ENCODE measurements around the gene ZIM2. TPM values are rescaled to one million over a fixed set of nuclear protein-coding genes. Genes with fewer than 3 reads are reported as not detected.

The ZIM2 gene
- total and polyA plus RNA-seq, 9 of the 15 experiments (the other 6 are each of a cell fraction or from before 2014, with no cell fraction given) = not detected

- CTCF ChIA-PET (ENCODE audit: low intra/inter-chr PET ratio) = no interaction called here
- no peak for FAIRE-seq
These were observed 114.6 kb downstream of the ZIM2 start for GRCh38 chr19:56725829-56726424.

More at GRCh38 chr19:56725829-56726424, 114.6 kb downstream of the ZIM2 start:
- Histone ChIP-seq H3K9me3 (replicated peaks; ENCODE audit: control insufficient read depth, insufficient read depth, low read depth, low read length) (no peaks in the 10 kb centered on the region), H3K4me1 (replicated peaks in 1 of 2; ENCODE audit: control insufficient read depth in 2 of 2, insufficient read depth in 2 of 2, low read length in 2 of 2) (no peaks in the 10 kb centered on the region), H3K9me1 (ENCODE audit: control insufficient read depth, insufficient read depth, low read length) (no peaks in the 10 kb centered on the region), H3K9ac (ENCODE audit: insufficient read depth in 1 of 2, low read depth in 2 of 2, low read length in 2 of 2) (no peak overlapping the region), H2AFZ (ENCODE audit: low read depth, low read length) (no peak overlapping the region), H3K4me3 (no peak overlapping the region), H3K4me2 (ENCODE audit: insufficient read depth, low read length) (no peak overlapping the region), H3K79me2 (ENCODE audit: control insufficient read depth, insufficient read depth, low read length) (no peaks in the 10 kb centered on the region), H3K36me3 (ENCODE audit: control insufficient read depth, insufficient read depth, low read length) (no peaks in the 10 kb centered on the region), H3K27me3 (ENCODE audit: control insufficient read depth in 2 of 2, insufficient read depth in 2 of 2, low read length in 2 of 2) (no peaks in the 10 kb centered on the region), H3K27ac (ENCODE audit: extremely low read depth, low read depth, low read length) (no peak overlapping the region), H4K20me1 (replicated peaks; ENCODE audit: control insufficient read depth, insufficient read depth, low read length) (no peaks in the 10 kb centered on the region)
- DNase-seq (ENCODE audit: extremely low read depth in 1 of 4, low spot score in 3 of 4) = no peak
- TF ChIP-seq MAFG (tag; conservative IDR thresholded peaks at IDR 0.05) (0 out of 2 replicates have a peak, but pooled peaks have one; percentile 11), BCOR (IDR thresholded peaks at IDR 0.05) (no peak), NCOA6 (IDR thresholded peaks at IDR 0.05) (no peak)
- BruUV-seq (replicated peaks) = no TSS peak
- ATAC-seq = no peak
- under 1% methylated on average over 9 of the region's 9 CpGs for WGBS (ENCODE audit: insufficient coverage, low coverage, missing lambda C conversion rate)
- in situ Hi-C loops (cut with MboI) = no loop called here
- intact Hi-C loops (cut with micrococcal nuclease) = no loop called here
- POLR2A ChIA-PET = no interaction called here

Small RNA genes within 50 kb of the gene (small RNA-seq; reads per million reads assigned to genes)
- not detected for gene AC006115.2

Other genes with a start within 250 kb of the ZIM2 start
- gene ZNF71, start 245.4 kb downstream of the ZIM2 start, total RNA-seq (2014; rRNA removed) = 0.05 and 0.08 TPM in 2 replicates
- gene ZNF71, start 245.4 kb downstream of the ZIM2 start, total RNA-seq (2014; rRNA removed; fragmentation: Illumina TruSeq; extraction: Trizol) = 0.04 and 0.29 TPM in 2 replicates
- 0.04 and 0.07 TPM in 2 replicates for gene ZNF71, start 245.4 kb downstream of the ZIM2 start, total RNA-seq (2015; rRNA removed; fragmentation: Illumina TruSeq; extraction: Trizol)
- 0.13 and 0.16 TPM in 2 replicates for gene ZNF71, start 245.4 kb downstream of the ZIM2 start, total RNA-seq (2021)
- 0.06 and 0.18 TPM in 2 replicates for gene ZNF71, start 245.4 kb downstream of the ZIM2 start, polyA plus RNA-seq (2011; rRNA removed)
- gene ZNF71, start 245.4 kb downstream of the ZIM2 start, polyA plus RNA-seq (2014; fragmentation: Illumina TruSeq; extraction: Trizol) = 0.22 TPM in 1 of 2 replicates, not detected in the other
- gene ZNF71, start 245.4 kb downstream of the ZIM2 start, polyA plus RNA-seq (2014; fragmentation: Nextera tagmentation; extraction: Ambion mirVana) = not detected
- gene ZNF71, start 245.4 kb downstream of the ZIM2 start, polyA plus RNA-seq (2014; rRNA removed) = 0.03 TPM in 1 of 2 replicates, not detected in the other
- not detected in 2 replicates for gene SMIM17, start 197.6 kb downstream of the ZIM2 start, total RNA-seq (2014; rRNA removed)
- not detected in 2 replicates for gene SMIM17, start 197.6 kb downstream of the ZIM2 start, total RNA-seq (2014; rRNA removed; fragmentation: Illumina TruSeq; extraction: Trizol)
- gene SMIM17, start 197.6 kb downstream of the ZIM2 start, total RNA-seq (2015; rRNA removed; fragmentation: Illumina TruSeq; extraction: Trizol) = not detected in 2 replicates
- not detected in 2 replicates for gene SMIM17, start 197.6 kb downstream of the ZIM2 start, total RNA-seq (2021)
- gene SMIM17, start 197.6 kb downstream of the ZIM2 start, polyA plus RNA-seq (2011; rRNA removed) = not detected in 2 replicates
- gene SMIM17, start 197.6 kb downstream of the ZIM2 start, polyA plus RNA-seq (2014; fragmentation: Illumina TruSeq; extraction: Trizol) = not detected in 2 replicates
- gene SMIM17, start 197.6 kb downstream of the ZIM2 start, polyA plus RNA-seq (2014; fragmentation: Nextera tagmentation; extraction: Ambion mirVana) = not detected
- not detected in 2 replicates for gene SMIM17, start 197.6 kb downstream of the ZIM2 start, polyA plus RNA-seq (2014; rRNA removed)
- gene ZNF835, start 169.0 kb downstream of the ZIM2 start, total RNA-seq (2014; rRNA removed) = not detected in 2 replicates
- not detected in 2 replicates for gene ZNF835, start 169.0 kb downstream of the ZIM2 start, total RNA-seq (2014; rRNA removed; fragmentation: Illumina TruSeq; extraction: Trizol)
- not detected in 2 replicates for gene ZNF835, start 169.0 kb downstream of the ZIM2 start, total RNA-seq (2015; rRNA removed; fragmentation: Illumina TruSeq; extraction: Trizol)
- gene ZNF835, start 169.0 kb downstream of the ZIM2 start, total RNA-seq (2021) = not detected in 2 replicates
- gene ZNF835, start 169.0 kb downstream of the ZIM2 start, polyA plus RNA-seq (2011; rRNA removed) = not detected in 2 replicates
- gene ZNF835, start 169.0 kb downstream of the ZIM2 start, polyA plus RNA-seq (2014; fragmentation: Illumina TruSeq; extraction: Trizol) = not detected in 2 replicates
- gene ZNF835, start 169.0 kb downstream of the ZIM2 start, polyA plus RNA-seq (2014; fragmentation: Nextera tagmentation; extraction: Ambion mirVana) = not detected
- gene ZNF835, start 169.0 kb downstream of the ZIM2 start, polyA plus RNA-seq (2014; rRNA removed) = not detected in 2 replicates
- gene PEG3, start within 50 bp of the ZIM2 start, total RNA-seq (2014; rRNA removed) = not detected in 2 replicates
- not detected in 2 replicates for gene PEG3, start within 50 bp of the ZIM2 start, total RNA-seq (2014; rRNA removed; fragmentation: Illumina TruSeq; extraction: Trizol)
- gene PEG3, start within 50 bp of the ZIM2 start, total RNA-seq (2015; rRNA removed; fragmentation: Illumina TruSeq; extraction: Trizol) = not detected in 2 replicates
- gene PEG3, start within 50 bp of the ZIM2 start, total RNA-seq (2021) = 0.34 and 0.40 TPM in 2 replicates
- gene PEG3, start within 50 bp of the ZIM2 start, polyA plus RNA-seq (2011; rRNA removed) = not detected in 2 replicates
- not detected in 2 replicates for gene PEG3, start within 50 bp of the ZIM2 start, polyA plus RNA-seq (2014; fragmentation: Illumina TruSeq; extraction: Trizol)
- under 1 TPM in 1 of 2 experiments, not detected in 1; 0.04 TPM for gene PEG3, start within 50 bp of the ZIM2 start, polyA plus RNA-seq (2014; fragmentation: Nextera tagmentation; extraction: Ambion mirVana)
- not detected in 2 replicates for gene PEG3, start within 50 bp of the ZIM2 start, polyA plus RNA-seq (2014; rRNA removed)